Stimulated activated CD4-positive, alpha-beta T cell treated with anti-CD3 and anti-CD28 coated beads, Interleukin-4, amount 100 ng/mL, for 48 hours (primary cell): ENCODE data around the gene RPUSD3.
A peak's percentile ranks its signal among the peaks of the same experiment; 100 is the strongest.
"Not testable (repeated sequence)": the region's sequence is repeated elsewhere in the genome, so short reads cannot be mapped to it uniquely, and the experiment has no call there.

Experiments used
- DNase-seq, 2 donors: peaks; one replicate each; pipeline ENCODE4 v3.0.0-alpha.2; 2020; ENCODE audit warnings: low read depth in 2 of 2

Gene RPUSD3

GRCh38 chr3:9865125-9865637 is 21.4 kb upstream of the RPUSD3 start:
- not testable (repeated sequence) for DNase-seq

DNA sequence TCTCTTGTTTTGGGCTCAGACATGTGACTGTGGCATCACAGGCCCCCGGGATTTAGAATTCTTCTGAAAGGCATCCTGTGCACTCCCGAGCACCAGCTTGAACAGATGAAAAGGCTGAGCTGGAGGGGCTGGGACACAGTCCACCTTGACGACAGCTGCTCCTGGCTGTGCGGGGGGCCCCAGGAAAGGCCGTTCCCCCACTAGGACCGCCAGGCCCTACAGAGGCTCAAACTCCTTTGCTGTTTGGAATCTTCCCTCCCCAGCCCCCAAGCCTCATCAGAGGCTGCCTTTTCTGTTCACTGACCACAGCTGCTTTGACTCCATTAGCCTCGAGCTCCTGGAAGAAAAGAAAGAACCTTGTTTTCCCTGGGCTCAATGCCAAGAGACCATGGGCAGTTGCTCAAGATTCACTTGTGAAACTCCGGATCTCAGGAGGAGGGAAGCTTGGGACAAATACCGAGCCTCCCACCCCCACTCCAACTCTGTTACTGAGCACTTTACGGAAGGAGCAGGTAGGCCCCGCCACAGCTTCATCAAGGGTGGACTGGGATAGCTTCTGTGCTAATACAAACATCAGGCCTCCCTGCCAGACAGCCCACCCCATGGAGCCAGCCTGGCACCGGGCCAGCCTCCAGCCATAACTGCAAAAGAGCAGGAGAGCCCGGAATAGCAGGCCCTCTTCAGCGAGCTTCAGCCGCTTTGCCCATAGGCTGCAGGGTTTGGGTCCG is 20.6 kb upstream of the RPUSD3 start:
- DNase-seq: no peak

GRCh38 chr3:9863058-9863772 is 19.4 kb upstream of the RPUSD3 start:
- DNase-seq: no peak

DNA sequence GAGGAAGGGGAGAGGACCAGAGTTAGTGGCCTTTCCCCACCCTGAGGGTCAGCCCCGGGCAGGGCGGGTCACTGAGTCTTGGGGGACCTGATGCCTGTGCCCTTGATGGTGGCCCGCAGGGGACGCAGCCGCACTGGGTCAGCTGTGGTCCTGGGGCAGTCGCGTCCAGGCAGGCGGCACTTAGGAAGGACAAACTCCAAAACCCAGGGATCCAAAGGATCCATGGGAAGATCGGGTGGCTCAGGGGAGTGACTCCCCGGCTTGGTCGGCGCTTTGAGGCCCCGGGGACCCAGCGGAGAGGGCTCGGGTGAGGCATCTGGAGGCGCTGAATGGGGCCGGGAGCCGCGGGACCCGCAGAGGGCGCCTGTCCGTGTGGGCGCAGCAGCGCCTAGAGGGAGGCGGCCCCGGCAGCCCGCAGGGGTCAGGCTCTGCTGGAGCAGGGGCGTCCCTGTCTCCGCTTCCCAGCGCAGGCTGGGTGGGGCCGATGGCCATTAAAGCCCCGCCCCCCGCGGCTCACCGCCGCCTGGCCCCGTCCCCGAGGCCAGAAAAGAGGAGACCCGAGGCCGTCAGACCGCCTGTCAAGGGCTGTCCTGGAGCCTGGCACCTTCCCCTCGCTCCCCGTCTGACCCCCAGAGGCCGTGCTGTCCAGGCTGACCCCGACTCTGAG is 18.7 kb upstream of the RPUSD3 start:
- peak; percentile 17 to 23 for DNase-seq

DNA sequence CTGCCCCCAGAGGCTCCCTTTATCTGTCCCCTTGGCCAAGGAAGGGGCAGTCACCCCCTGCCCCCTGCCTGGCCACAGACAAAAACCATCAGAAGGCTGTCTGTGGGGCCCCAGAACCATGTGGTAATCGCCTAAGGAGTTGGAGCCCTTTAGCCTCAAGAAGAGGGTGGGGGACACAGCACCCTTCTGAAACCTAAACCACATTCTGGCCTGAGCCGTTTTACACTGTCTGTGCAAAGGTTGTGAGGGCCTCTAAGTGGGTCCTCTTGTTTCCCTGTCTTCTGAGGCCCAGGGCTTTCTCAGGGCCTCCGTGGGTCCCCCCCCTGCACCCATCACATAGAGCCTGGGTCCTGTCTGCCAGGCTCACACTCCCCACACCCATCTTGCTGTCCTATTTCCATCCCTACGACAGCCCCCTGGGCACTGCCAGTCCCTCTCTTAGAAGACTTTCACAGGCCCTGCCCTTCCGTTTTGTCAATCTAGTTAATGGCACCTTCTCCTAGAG is 17.9 kb upstream of the RPUSD3 start:
- DNase-seq: no peak

- DNase-seq: no peak
Observed at GRCh38 chr3:9861201-9861600, 17.4 kb upstream of the RPUSD3 start.

DNA sequence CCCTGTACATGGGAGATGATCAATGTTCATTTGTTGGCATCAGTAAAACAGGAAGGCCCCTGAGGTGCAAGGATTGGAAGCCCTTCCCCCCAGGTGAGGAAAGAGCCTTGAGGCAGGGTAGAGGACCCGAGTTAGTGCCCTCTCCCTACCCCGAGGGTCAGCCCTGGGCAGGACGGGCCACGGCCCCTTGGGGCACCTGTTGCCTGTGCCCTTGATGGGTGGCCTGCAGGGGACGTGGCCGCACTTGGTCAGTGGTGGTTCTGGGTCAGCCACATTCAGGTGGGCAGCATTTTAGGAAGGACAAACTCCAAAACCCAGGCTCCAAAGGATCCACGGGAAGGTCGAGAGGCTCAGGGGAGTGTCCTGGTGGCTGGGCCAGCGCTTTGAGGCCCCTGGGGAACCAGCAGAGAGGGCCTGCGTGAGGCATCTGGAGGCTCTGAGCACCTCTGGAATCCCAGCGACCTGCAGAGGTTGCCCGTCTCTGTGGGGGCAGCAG is 15.8 kb upstream of the RPUSD3 start:
- no peak for DNase-seq

- DNase-seq: no peak
Observed at GRCh38 chr3:9855594-9855993, 11.8 kb upstream of the RPUSD3 start.

GRCh38 chr3:9854291-9854940 is 10.6 kb upstream of the RPUSD3 start:
- DNase-seq: not testable (repeated sequence)

DNA sequence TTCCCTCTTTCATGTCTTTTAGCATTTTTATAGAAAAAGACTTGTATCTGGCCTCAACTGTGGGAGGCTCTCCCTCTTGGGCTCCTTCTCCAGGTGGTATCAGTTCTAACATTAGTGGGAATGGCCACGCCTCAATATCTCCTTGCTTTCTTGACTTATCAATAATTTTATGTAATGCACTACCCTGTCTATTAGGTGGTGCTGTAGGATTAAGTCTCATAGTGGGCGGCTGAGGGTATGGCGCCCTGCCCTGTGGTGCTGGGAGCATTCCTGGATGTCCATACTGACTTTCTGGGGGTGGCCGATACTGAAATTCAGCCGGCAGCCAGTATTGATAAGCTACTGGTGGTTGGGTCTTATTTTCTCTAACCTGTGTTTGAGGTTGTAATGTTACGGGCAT is 8.7 kb upstream of the RPUSD3 start:
- DNase-seq: no peak

GRCh38 chr3:9851926-9852325 is 8.1 kb upstream of the RPUSD3 start:
- DNase-seq: not testable (repeated sequence)

DNA sequence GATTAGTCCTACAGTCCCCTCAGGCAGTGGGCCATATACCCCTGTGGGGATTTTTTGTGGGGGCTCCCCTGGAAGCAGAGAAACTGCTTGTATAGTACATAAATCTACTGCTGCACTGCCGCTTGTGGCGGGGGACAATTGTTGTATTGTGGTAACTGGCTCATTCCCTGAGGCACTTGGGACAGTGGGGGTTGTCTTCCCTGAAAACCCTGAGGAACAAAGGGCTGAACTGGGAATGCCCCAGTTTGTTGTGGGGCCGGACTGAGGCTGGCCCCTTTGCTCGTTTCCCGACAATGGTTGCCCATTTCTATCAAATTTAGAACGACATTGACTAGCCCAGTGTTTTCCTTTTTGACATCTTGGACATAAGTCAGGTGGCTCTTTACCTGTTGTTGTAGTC is 7.6 kb upstream of the RPUSD3 start:
- not testable (repeated sequence) for DNase-seq

GRCh38 chr3:9848860-9849259 is 5.1 kb upstream of the RPUSD3 start:
- DNase-seq: not testable (repeated sequence)

- DNase-seq: not testable (repeated sequence)
Observed at GRCh38 chr3:9847870-9848269, 4.1 kb upstream of the RPUSD3 start.

DNA sequence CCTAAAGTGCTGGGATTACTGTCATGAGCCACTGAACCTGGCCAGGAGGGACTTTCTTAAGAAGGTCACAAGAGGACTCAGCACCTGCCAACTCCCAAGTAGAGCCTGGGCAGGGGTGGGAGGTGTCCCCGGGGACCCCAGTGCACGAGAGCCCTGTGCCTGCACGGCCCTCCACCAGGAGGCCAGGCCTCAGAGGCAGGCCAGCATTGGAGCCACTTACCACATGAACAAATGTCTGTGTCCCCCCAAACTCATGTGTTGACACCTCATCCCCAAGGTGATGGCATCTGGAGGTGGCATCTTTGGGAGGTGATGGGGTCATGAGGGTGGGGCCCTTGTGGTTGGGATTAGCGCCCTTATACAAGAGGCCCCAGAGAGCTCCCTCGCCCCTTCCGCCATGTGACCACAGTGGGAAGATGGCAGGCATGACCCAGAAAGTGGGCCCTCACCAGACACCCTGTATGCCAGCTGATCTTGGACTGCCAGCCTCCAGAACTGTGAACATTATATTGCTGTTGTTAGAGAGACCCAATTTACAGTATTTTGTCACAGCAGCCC is 3.2 kb upstream of the RPUSD3 start:
- DNase-seq: no peak

- DNase-seq: no peak
Observed at GRCh38 chr3:9846231-9846630, 2.4 kb upstream of the RPUSD3 start.

- no peak for DNase-seq
Observed at GRCh38 chr3:9841015-9841414, 2.8 kb downstream of the RPUSD3 start.

- DNase-seq: no peak
Observed at GRCh38 chr3:9838856-9839255, 5.0 kb downstream of the RPUSD3 start.

DNA sequence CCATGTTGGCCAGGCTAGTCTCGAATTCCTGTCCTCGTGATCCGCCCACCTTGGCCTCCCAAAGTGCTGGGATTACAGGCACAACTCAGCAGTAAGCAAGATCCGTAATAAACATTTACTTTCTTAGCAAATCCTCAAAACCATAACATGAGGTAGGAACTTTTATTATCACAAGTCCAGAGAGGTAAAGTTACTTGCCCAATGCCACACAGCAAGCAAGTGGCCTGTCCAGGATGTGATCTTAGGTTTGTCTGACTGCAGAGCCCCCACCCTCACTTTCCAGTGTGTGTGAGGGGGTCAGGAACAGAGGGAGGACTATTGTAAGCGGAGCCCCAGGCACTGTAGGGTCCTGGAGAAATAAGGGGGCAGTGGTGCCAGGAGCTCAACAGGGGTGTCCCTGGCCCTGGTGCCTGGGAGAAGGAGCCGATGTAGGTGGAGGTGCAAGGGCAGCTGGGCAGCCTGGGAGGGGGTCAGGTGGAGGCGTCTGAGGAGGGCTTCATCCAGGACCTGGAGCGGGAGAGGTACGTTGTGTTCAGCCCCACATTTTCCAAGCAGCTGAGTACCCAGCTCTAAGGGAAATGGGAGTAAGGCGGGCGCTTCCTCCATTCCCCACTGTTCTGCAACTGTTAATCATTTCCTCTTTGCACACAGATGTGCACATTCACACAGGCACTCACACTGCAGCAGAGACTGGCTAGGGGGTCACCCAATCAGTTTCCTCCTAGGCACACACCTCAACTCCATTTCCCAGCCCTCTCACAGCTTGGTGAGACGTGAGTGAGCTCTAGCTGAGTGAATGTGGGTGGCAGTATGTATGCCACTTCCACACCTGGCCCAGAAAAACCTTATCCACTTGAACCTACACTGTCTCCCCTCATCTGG is 5.9 kb downstream of the RPUSD3 start:
- no peak for DNase-seq
